Coronary artery (tissue), 2 donors: ENCODE data around the gene GLYATL1.
"Not testable (repeated sequence)": the region's sequence is repeated elsewhere in the genome, so short reads cannot be mapped to it uniquely, and the experiment has no call there.

Experiments used
- DNase-seq: peaks from one replicate; pipeline ENCODE4 v3.0.0-alpha.2; 2017; ENCODE audit warnings: low spot score
- H3K27ac ChIP-seq, 2 donors: fragments of 200-600 bp; sonication (generic); one replicate each; pipeline ENCODE4 v1.5.1; 2016 to 2019
- H3K4me3 ChIP-seq: fragments of 200-600 bp; sonication (generic); 2 replicates; pipeline ENCODE4 v1.5.1; 2016; ENCODE audit warnings: mild to moderate bottlenecking, moderate library complexity
- CTCF ChIP-seq: fragments of 200-600 bp; sonication (generic); IDR thresholded peaks from one replicate; pipeline ENCODE4 v1.5.1; 2019; ENCODE audit warnings: antibody characterized with exemption

GLYATL1 gene

GRCh38 chr11:58980159-58980843 is 41.0 kb downstream of the GLYATL1 start:
- no peak for DNase-seq
- TF ChIP-seq CTCF = no peak
- Histone ChIP-seq H3K4me3 (no peak overlapping the region), H3K27ac (no peak overlapping the region)

GRCh38 chr11:58992489-58992888 is 53.2 kb downstream of the GLYATL1 start:
- no peak overlapping the region for H3K4me3 ChIP-seq
- H3K27ac ChIP-seq = no peak overlapping the region
- DNase-seq = no peak
- no peak for TF ChIP-seq CTCF

- Histone ChIP-seq H3K27ac (no peak overlapping the region), H3K4me3 (no peak overlapping the region)
- DNase-seq = no peak
- no peak for TF ChIP-seq CTCF
These were observed 54.9 kb downstream of the GLYATL1 start for GRCh38 chr11:58994171-58994570.

GRCh38 chr11:58998480-58999290 is 59.4 kb downstream of the GLYATL1 start:
- TF ChIP-seq CTCF = no peak
- Histone ChIP-seq H3K27ac (no peak overlapping the region), H3K4me3 (no peak overlapping the region)
- DNase-seq = no peak

- no peak for TF ChIP-seq CTCF
- no peak for DNase-seq
- no peak overlapping the region for H3K4me3 ChIP-seq
- no peak overlapping the region for H3K27ac ChIP-seq
These were observed 60.0 kb downstream of the GLYATL1 start for GRCh38 chr11:58999291-58999680.

- no peak for DNase-seq
- TF ChIP-seq CTCF = no peak
- no peak overlapping the region for H3K4me3 ChIP-seq
- H3K27ac ChIP-seq = no peak overlapping the region
These were observed 60.7 kb downstream of the GLYATL1 start for GRCh38 chr11:59000003-59000402.

GRCh38 chr11:59002006-59002405 is 62.7 kb downstream of the GLYATL1 start:
- H3K4me3 ChIP-seq, H3K27ac ChIP-seq, DNase-seq: not testable (repeated sequence)
